Measurements from ENCODE around the gene HOXD10. TPM values are rescaled to one million over a fixed set of nuclear protein-coding genes. Genes with fewer than 3 reads are reported as not detected.

HOXD10 gene
- total RNA-seq, 4 donors from 2014 or later: 0.31 to 0.67 (median 0.52) TPM; not detected in 1

DNA sequence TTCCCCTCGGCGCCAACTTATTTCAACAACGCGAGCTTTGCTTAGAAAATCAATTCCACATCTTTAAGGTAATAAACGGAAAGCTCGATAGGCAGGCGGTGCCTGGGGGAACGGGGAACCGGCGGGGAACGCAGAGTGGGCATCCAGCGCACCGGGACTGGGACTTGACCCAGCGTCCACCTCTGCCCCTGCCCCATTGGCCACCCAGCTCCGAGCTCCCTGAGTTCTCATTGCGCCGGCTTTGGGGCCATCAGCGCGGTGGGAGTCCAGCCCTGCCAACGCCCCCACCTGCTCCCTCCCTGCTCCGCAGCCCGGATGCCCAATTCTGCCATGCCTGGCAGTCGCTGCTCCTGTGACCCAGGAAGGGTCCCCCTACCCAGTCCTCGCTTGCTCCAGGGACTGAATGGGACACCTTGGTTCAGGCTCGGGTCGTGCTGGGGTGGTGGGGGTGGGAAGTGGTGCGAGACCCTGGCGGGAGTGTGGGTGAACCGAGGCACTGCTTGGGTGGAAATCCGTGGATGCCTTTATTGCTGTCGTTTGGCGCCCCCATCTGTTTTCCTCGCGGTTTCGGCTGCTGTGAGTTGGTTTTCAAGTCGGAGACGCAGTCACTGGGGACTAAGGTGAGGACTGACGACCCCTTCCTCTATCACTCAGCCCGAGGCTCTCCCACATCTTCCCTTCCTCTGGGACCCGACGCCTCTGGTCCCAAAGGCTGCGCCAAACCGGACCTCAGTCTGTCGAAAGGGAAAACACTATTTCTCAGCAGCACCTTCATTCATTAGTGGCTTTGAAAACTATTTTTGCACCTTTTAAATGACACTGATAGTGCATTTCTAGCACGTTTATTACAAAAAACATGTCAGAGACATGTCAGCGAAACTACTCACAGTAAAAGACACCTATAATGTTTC lies 30.5 kb upstream of the HOXD10 start:
- TF ChIP-seq, protein P1, sequence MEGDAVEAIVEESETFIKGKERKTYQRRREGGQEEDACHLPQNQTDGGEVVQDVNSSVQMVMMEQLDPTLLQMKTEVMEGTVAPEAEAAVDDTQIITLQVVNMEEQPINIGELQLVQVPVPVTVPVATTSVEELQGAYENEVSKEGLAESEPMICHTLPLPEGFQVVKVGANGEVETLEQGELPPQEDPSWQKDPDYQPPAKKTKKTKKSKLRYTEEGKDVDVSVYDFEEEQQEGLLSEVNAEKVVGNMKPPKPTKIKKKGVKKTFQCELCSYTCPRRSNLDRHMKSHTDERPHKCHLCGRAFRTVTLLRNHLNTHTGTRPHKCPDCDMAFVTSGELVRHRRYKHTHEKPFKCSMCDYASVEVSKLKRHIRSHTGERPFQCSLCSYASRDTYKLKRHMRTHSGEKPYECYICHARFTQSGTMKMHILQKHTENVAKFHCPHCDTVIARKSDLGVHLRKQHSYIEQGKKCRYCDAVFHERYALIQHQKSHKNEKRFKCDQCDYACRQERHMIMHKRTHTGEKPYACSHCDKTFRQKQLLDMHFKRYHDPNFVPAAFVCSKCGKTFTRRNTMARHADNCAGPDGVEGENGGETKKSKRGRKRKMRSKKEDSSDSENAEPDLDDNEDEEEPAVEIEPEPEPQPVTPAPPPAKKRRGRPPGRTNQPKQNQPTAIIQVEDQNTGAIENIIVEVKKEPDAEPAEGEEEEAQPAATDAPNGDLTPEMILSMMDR (IDR thresholded peaks at IDR 0.05): peak in 2 of 4 experiments; percentile 22 to 46
- no peak for TF ChIP-seq EP300 (IDR thresholded peaks at IDR 0.05)
- Histone ChIP-seq H3K36me3 (no peaks in the 10 kb centered on the region), H3K4me1 (peaks cover 0 to 50% (median 29%) of the 10 kb centered on the region in 3 donors), H3K4me3 (no peak overlapping the region), H3K9me3 (peaks cover 0 to 9% (median 0%) of the 10 kb centered on the region in 3 donors), H3K27ac (no peak overlapping the region), H3K27me3 (peaks cover 100% of the 10 kb centered on the region)
- 6 to 8% methylated on average over 10 to 11 of the region's 46 CpGs for WGBS, 2 donors (ENCODE audit: low coverage in 1 of 2)
- no peak for ATAC-seq

DNA sequence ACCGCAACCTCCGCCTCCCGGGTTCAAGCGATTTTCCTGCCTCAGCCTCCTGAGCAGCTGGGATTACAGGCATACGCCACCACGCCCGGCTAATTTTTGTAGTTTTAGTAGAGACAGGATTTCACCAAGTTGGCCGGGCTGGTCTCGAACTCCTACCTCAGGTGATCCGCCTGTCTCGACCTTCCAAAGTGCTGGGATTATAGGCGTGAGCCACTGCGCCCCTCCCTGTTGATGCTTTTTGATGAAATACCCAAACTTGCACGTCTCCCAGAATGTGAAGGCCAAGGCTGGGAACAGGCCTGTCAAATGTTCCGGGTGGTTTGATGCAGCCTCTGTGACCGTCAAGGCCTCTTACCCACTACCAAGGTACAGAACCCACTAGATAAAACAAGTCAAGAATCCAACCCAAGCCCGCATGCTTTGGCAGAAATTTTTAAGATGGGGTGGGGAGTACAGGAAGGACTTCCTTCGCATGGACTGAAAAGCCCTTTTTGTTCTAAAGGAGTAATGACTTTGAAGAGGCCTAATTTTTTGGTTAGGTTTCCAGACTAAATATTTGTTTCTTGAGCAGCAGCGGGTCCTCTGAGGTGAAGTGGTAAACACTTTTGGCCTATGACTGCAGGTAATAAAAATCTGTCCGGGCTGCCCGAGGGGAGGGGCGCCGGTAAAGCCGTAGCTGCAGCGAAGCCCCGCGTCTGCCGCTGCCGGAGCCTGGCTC lies 29.1 kb upstream of the HOXD10 start:
- Histone ChIP-seq H3K4me3 (peak overlapping the region in 1 of 2 donors; percentile 38), H3K36me3 (no peaks in the 10 kb centered on the region), H3K27ac (no peak overlapping the region), H3K27me3 (peaks cover 100% of the 10 kb centered on the region), H3K4me1 (peaks cover 0 to 52% (median 31%) of the 10 kb centered on the region in 3 donors), H3K9me3 (no peaks in the 10 kb centered on the region)
- 11 to 57% methylated on average over 5 to 7 of the region's 29 CpGs for WGBS, 2 donors (ENCODE audit: low coverage in 1 of 2)
- TF ChIP-seq EP300 (IDR thresholded peaks at IDR 0.05): no peak
- TF ChIP-seq POLR2A (IDR thresholded peaks at IDR 0.05): no peak
- TF ChIP-seq, protein P1 (IDR thresholded peaks at IDR 0.05): no peak
- TF ChIP-seq POLR2AphosphoS5 (IDR thresholded peaks at IDR 0.05): no peak
- ATAC-seq: no peak

DNA sequence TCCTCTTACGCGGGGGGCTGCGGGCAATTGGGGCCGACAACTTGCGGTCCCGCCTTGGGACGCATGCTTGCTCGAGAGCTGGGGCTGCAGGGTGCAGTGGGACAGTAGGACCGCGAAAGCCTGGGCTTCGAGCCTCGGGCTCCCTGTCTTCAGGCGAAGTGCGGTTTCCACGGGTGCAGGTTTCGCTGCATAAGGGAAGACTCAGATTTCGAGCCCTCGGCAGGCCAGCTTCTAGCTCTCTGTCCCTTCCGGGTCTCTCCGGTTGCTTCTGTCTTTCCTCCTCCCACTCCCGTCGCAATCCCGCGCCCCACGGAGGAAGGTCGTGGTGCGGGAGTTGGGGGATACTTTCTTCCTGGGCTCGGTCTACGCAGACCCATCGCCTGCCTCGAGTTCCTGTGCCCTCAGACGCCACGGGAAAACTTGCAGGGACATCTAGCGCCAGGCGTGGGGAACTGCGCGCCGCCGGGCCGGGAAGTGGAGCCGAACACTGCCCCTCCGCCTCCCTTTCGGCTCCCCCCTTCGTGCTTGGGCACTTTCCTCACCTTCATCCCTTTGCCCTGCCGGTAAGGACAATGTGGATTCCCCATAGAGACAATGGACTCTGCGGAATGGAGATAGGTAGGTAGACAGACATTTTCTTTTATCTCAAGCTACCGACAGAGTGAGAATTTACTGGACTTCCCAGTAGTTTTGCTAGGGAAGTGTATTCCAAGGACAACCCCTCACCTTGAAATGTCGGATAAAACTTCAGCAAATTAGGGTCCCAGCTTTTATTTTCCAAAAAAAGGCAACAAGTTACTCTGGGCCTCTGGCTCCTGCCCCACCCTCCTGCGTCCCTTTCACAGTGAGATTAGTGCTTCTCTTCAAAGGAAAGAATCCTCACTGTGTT lies 28.3 kb upstream of the HOXD10 start:
- peak; percentile 47 for ATAC-seq
- Histone ChIP-seq H3K4me3 (peak overlapping the region in 1 of 2 donors; percentile 38), H3K27ac (no peak overlapping the region), H3K9me3 (no peaks in the 10 kb centered on the region), H3K36me3 (no peaks in the 10 kb centered on the region), H3K27me3 (peaks cover 100% of the 10 kb centered on the region), H3K4me1 (peaks cover 0 to 52% (median 32%) of the 10 kb centered on the region in 3 donors)
- 11% methylated on average over 3 of the region's 49 CpGs; no CpG with 5 or more reads in 1 of the 2 donors for WGBS, 2 donors (ENCODE audit: low coverage in 1 of 2)
- no peak for TF ChIP-seq EP300 (IDR thresholded peaks at IDR 0.05)
- TF ChIP-seq, protein P1 (IDR thresholded peaks at IDR 0.05): peak in 3 of 4 experiments; percentile 56 to 82 (median 57)

DNA sequence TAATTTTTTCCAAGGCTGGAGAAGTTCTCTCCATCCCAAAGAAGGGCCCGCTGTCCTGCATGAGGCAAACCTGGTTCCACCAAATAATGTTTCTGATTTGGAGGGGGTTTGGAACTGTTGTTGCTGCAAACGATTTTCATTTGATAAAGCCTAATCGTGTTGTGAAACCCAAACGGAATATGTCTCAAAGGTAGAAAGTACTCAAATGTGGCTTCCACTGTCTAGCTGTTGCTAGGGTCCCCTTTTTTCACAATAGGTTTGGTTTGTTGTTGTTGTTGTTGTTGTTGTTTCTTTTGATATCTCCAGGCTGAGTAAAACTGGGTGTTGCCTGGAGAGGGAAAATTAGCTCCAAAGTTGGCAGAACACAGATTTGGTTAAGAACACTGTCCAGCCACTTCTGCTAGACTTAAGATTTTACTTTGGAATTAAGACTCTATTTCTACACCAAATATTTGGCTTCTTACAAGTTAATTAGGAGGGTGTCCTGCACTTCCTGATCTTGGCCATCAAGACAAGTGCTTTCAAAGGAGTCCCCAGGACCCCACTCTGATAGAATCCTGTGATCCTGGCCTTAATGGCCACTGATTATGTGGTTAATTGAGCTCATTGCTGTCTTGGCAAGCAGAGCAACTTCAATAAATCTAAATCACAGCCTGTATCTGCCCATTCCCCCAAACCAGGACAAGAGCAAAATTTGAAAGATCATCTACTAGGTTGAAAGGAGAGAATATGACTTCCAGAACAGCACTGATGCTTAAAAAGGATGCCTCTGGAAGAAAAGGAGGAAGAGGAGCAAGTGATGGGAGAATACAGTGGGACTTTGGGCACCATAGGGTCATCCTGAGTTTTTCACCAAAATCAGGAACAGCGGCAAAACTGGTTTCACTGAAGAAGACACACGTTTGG lies 27.4 kb upstream of the HOXD10 start:
- TF ChIP-seq POLR2AphosphoS5 (IDR thresholded peaks at IDR 0.05) (no peak), EP300 (IDR thresholded peaks at IDR 0.05) (no peak)
- TF ChIP-seq, protein P1 (IDR thresholded peaks at IDR 0.05): no peak
- no peak overlapping the region for H3K4me3 ChIP-seq
- peaks cover 100% of the 10 kb centered on the region for H3K27me3 ChIP-seq
- ATAC-seq: no peak
- WGBS, 2 donors (ENCODE audit: low coverage in 1 of 2): 7 to 11% methylated on average over 4 to 6 of the region's 6 CpGs
- no peaks in the 10 kb centered on the region for H3K36me3 ChIP-seq
- H3K9me3 ChIP-seq: no peaks in the 10 kb centered on the region
- H3K4me1 ChIP-seq: peaks cover 0 to 53% (median 34%) of the 10 kb centered on the region in 3 donors
- H3K27ac ChIP-seq: no peak overlapping the region

Data from gastroesophageal sphincter (tissue), 4 donors.